Astrocyte (in vitro differentiated cells and primary cell): ENCODE data around the gene CDK9. TPM values are rescaled to one million over a fixed set of nuclear protein-coding genes. Genes with fewer than 3 reads are reported as not detected.
A peak's percentile ranks its signal among the peaks of the same experiment; 100 is the strongest.

Source experiments
- DNase-seq: peaks from one replicate; pipeline ENCODE4 v3.0.0-alpha.2; 2010; ENCODE audit warnings: low read depth
- FAIRE-seq: peaks from 2 replicates; lab custom pipeline; 2011; peaks lifted over from hg19 to GRCh38; lab: Jason Lieb, UNC
- H2AFZ ChIP-seq: 2 replicates; pipeline ENCODE4 v1.6.0; 2012; ENCODE audit warnings: low read depth, low read length, inconsistent platforms
- H3K27ac ChIP-seq: 2 replicates; pipeline ENCODE4 v1.5.1; 2011; ENCODE audit warnings: low read depth, low read length, inconsistent platforms
- H3K27me3 ChIP-seq: 2 replicates; pipeline ENCODE4 v1.6.0; 2011; ENCODE audit warnings: low read length, inconsistent platforms; ENCODE audit not compliant: insufficient read depth
- H3K36me3 ChIP-seq: 2 replicates; pipeline ENCODE4 v1.5.1; 2011; ENCODE audit warnings: low read length, inconsistent platforms; ENCODE audit not compliant: insufficient read depth
- H3K4me1 ChIP-seq: 2 replicates; pipeline ENCODE4 v1.5.1; 2011; ENCODE audit warnings: low read length, inconsistent platforms; ENCODE audit not compliant: insufficient read depth
- H3K4me2 ChIP-seq: 2 replicates; pipeline ENCODE4 v1.6.0; 2012; ENCODE audit warnings: low read length, inconsistent platforms
- H3K4me3 ChIP-seq: 2 replicates; pipeline ENCODE4 v1.5.1; 2011; ENCODE audit warnings: low read depth, mild to moderate bottlenecking, low read length, inconsistent platforms; ENCODE audit not compliant: insufficient read depth
- H3K79me2 ChIP-seq: 2 replicates; pipeline ENCODE4 v1.6.0; 2012; ENCODE audit warnings: mild to moderate bottlenecking, low read length, inconsistent platforms; ENCODE audit not compliant: insufficient read depth
- H3K9ac ChIP-seq: 2 replicates; pipeline ENCODE4 v1.6.0; 2012; ENCODE audit warnings: mild to moderate bottlenecking, low read length, inconsistent platforms
- H3K9me3 ChIP-seq: 2 replicates; pipeline ENCODE4 v1.5.1; 2012; ENCODE audit warnings: low read depth, mild to moderate bottlenecking, low read length, inconsistent platforms; ENCODE audit not compliant: insufficient read depth
- H4K20me1 ChIP-seq: 2 replicates; pipeline ENCODE4 v1.6.0; 2012; ENCODE audit warnings: low read length, inconsistent platforms; ENCODE audit not compliant: insufficient read depth
- H3K27ac Mint-ChIP-seq: one replicate; pipeline ENCODE4 v1.8.0; 2021; ENCODE audit warnings: mild to moderate bottlenecking, mixed read lengths; ENCODE audit not compliant: unreplicated experiment
- H3K27me3 Mint-ChIP-seq: one replicate; pipeline ENCODE4 v1.8.0; 2021; ENCODE audit warnings: low read depth, mixed read lengths; ENCODE audit not compliant: unreplicated experiment
- H3K36me3 Mint-ChIP-seq: one replicate; pipeline ENCODE4 v1.8.0; 2021; ENCODE audit warnings: low read depth, mixed read lengths; ENCODE audit not compliant: unreplicated experiment
- H3K4me1 Mint-ChIP-seq: one replicate; pipeline ENCODE4 v1.8.0; 2021; ENCODE audit warnings: low read depth, mixed read lengths; ENCODE audit not compliant: unreplicated experiment
- H3K4me3 Mint-ChIP-seq: one replicate; pipeline ENCODE4 v1.8.0; 2021; ENCODE audit warnings: mild to moderate bottlenecking, moderate library complexity, mixed read lengths; ENCODE audit not compliant: unreplicated experiment
- H3K9me3 Mint-ChIP-seq: one replicate; pipeline ENCODE4 v1.8.0; 2021; ENCODE audit warnings: mild to moderate bottlenecking, mixed read lengths; ENCODE audit not compliant: unreplicated experiment
- EZH2 ChIP-seq: IDR thresholded peaks from 2 replicates; pipeline ENCODE4 v1.6.1; 2012; ENCODE audit warnings: mild to moderate bottlenecking, low read length, inconsistent platforms; ENCODE audit not compliant: insufficient read depth
- total RNA-seq: library from RNA; stranded (reverse); gene quantifications from 2 replicates; pipeline ENCODE4 v1.2.1, GENCODE V29; 2021
- TF ChIP-seq, protein P1 (sequence below): IDR thresholded peaks from 2 replicates; pipeline ENCODE4 v1.5.1; 2011; ENCODE audit warnings: low read depth, mild to moderate bottlenecking, inconsistent platforms, low read length, moderate library complexity; ENCODE audit not compliant: insufficient read depth

Gene CDK9
- total RNA-seq, 1 donor from 2014 or later = 71.7 TPM

DNA sequence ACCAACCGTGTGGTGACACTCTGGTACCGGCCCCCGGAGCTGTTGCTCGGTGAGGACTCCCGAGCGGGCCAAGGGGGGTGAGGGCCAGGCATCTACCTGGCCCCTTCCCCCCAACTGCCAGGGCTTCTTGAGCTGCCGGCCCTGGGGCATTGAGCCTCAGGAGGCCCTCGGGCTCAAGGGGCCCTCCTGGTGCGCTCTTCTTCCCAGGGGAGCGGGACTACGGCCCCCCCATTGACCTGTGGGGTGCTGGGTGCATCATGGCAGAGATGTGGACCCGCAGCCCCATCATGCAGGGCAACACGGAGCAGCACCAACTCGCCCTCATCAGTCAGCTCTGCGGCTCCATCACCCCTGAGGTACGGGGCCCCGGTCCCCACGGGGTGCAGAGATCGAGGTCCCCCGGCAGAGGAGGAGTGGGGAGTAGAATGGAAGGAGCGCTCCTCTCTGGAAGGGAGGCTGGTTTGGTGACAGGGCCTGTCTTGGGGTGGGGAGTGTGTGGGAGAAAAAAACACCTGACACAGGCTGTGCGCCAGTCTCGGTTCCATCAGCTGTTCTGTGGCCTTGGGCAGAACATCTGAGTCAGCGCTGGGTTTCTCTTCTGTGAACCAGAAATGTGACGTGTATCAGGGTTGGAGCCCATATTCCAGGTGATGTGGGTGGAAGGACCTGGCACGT lies 2.6 kb downstream of the CDK9 start:
- Histone ChIP-seq H3K9ac (no peak overlapping the region), H4K20me1 (peaks cover 71% of the 10 kb centered on the region), H3K79me2 (peaks cover 48% of the 10 kb centered on the region), H3K4me2 (no peak overlapping the region), H3K4me3 (no peak overlapping the region), H2AFZ (no peak overlapping the region), H3K4me1 (peaks cover 7% of the 10 kb centered on the region), H3K9me3 (no peaks in the 10 kb centered on the region), H3K27me3 (no peaks in the 10 kb centered on the region), H3K36me3 (peaks cover 44% of the 10 kb centered on the region), H3K27ac (no peak overlapping the region)
- Mint-ChIP-seq H3K4me1 (peaks cover 13% of the 10 kb centered on the region), H3K36me3 (peaks cover 26% of the 10 kb centered on the region), H3K4me3 (peak overlapping the region; percentile 50), H3K9me3 (no peaks in the 10 kb centered on the region), H3K27me3 (no peaks in the 10 kb centered on the region), H3K27ac (no peak overlapping the region)
- no peak for FAIRE-seq
- no peak for TF ChIP-seq EZH2
- TF ChIP-seq, protein P1, sequence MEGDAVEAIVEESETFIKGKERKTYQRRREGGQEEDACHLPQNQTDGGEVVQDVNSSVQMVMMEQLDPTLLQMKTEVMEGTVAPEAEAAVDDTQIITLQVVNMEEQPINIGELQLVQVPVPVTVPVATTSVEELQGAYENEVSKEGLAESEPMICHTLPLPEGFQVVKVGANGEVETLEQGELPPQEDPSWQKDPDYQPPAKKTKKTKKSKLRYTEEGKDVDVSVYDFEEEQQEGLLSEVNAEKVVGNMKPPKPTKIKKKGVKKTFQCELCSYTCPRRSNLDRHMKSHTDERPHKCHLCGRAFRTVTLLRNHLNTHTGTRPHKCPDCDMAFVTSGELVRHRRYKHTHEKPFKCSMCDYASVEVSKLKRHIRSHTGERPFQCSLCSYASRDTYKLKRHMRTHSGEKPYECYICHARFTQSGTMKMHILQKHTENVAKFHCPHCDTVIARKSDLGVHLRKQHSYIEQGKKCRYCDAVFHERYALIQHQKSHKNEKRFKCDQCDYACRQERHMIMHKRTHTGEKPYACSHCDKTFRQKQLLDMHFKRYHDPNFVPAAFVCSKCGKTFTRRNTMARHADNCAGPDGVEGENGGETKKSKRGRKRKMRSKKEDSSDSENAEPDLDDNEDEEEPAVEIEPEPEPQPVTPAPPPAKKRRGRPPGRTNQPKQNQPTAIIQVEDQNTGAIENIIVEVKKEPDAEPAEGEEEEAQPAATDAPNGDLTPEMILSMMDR = no peak
- no peak for DNase-seq

DNA sequence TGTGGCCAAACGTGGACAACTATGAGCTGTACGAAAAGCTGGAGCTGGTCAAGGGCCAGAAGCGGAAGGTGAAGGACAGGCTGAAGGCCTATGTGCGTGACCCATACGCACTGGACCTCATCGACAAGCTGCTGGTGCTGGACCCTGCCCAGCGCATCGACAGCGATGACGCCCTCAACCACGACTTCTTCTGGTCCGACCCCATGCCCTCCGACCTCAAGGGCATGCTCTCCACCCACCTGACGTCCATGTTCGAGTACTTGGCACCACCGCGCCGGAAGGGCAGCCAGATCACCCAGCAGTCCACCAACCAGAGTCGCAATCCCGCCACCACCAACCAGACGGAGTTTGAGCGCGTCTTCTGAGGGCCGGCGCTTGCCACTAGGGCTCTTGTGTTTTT lies 3.3 kb downstream of the CDK9 start:
- H3K27ac ChIP-seq = no peak overlapping the region
- peaks cover 44% of the 10 kb centered on the region for H3K36me3 ChIP-seq
- peaks cover 26% of the 10 kb centered on the region for H3K36me3 Mint-ChIP-seq
- TF ChIP-seq EZH2 = no peak
- H3K9me3 Mint-ChIP-seq = no peaks in the 10 kb centered on the region
- H3K27me3 ChIP-seq = no peaks in the 10 kb centered on the region
- H4K20me1 ChIP-seq = peaks cover 78% of the 10 kb centered on the region
- peak overlapping the region; percentile 50 for H3K4me3 Mint-ChIP-seq
- no peak overlapping the region for H2AFZ ChIP-seq
- no peaks in the 10 kb centered on the region for H3K9me3 ChIP-seq
- no peak overlapping the region for H3K4me3 ChIP-seq
- FAIRE-seq (no peak), DNase-seq (no peak)
- H3K27ac Mint-ChIP-seq = no peak overlapping the region
- no peaks in the 10 kb centered on the region for H3K27me3 Mint-ChIP-seq
- H3K4me1 Mint-ChIP-seq = peaks cover 13% of the 10 kb centered on the region
- no peak overlapping the region for H3K4me2 ChIP-seq
- H3K4me1 ChIP-seq = peaks cover 7% of the 10 kb centered on the region
- no peak overlapping the region for H3K9ac ChIP-seq
- H3K79me2 ChIP-seq = peaks cover 48% of the 10 kb centered on the region

DNA sequence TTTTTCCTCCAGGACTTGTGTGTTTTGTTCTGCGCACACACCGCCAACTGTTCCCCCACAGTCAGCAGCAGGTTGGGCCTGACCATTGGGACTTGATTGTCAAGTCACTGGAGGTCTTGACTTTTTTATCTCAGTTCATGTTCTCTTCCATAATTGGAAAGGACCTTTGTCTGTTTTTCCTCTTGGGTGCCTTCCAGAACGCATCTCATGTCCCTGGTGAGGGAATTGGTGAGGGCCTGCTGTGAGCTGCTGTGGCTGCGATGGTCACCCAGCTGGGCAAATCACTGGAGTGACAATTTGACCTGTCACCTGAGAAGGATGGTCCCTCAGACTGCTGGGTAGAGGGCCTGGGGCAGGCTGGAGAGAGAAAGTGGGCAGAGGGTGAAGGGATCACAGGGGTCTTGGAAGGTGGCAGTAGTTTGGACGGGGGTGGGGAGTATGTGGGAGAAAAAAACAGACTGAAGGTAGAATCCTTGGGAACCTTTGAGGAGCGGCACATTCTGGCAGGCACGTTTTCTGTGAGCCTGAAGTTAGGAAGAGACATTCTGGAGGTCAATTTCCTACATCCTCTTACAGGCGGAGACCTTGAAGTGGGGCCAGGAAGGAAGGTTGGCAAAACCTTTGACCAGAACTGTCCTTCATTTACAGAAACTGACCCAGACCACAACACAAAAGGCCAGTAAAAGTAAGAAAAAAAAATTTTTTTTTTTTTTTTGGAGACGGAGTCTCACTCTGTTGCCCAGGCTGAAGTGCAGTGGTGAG lies 4.4 kb downstream of the CDK9 start:
- Histone ChIP-seq H3K4me2 (no peak overlapping the region), H3K4me3 (no peak overlapping the region), H3K9ac (no peak overlapping the region), H4K20me1 (peaks cover 85% of the 10 kb centered on the region), H3K27me3 (no peaks in the 10 kb centered on the region), H2AFZ (no peak overlapping the region), H3K27ac (no peak overlapping the region), H3K4me1 (peaks cover 7% of the 10 kb centered on the region), H3K79me2 (peaks cover 48% of the 10 kb centered on the region), H3K36me3 (peaks cover 44% of the 10 kb centered on the region), H3K9me3 (no peaks in the 10 kb centered on the region)
- Mint-ChIP-seq H3K36me3 (peaks cover 26% of the 10 kb centered on the region), H3K4me1 (peaks cover 13% of the 10 kb centered on the region), H3K4me3 (no peak overlapping the region), H3K27me3 (no peaks in the 10 kb centered on the region), H3K9me3 (no peaks in the 10 kb centered on the region), H3K27ac (no peak overlapping the region)
- no peak for FAIRE-seq
- TF ChIP-seq, protein P1 = no peak
- no peak for TF ChIP-seq EZH2
- no peak for DNase-seq
